ENCODE measurements around the gene MAST3. TPM values are rescaled to one million over a fixed set of nuclear protein-coding genes. Genes with fewer than 3 reads are reported as not detected.

The MAST3 gene
- total RNA-seq, 2 experiments from 2014 or later, result 17.4 to 20.1 TPM

DNA sequence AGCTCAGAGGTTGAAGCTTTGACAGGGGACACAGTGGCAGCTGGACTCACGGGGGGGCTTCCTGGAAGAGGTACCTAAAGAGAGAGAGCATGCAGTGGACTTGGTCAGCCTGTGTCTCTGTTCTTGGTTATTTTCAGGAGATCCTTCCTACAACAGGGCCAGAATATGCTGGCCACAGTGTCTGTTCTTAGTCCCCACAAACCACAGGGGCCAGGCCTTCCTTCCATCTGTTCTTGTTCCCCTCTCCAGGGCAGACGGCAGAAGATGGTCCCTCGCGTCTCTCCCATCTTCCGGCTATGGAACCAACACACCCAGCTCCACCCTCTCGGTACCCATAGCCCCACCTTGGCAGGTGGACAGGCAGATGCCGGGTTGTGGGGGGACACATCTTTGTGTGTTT, 24.8 kb downstream of the MAST3 start:
- no peak overlapping the region for H3K4me3 Mint-ChIP-seq
- POLR2A ChIA-PET, result no interaction called here
- CTCF ChIA-PET, result interaction anchor here (0.9 kb wide), 1 partner anchor 29 kb away, joined by 3 read pairs; no protein-coding TSS in a partner anchor

GRCh38 chr19:18122860-18123795, 25.6 kb downstream of the MAST3 start:
- Mint-ChIP-seq H3K36me3 (ENCODE audit: low read depth) (peaks cover 25% of the 10 kb centered on the region), H3K4me1 (peaks cover 28% of the 10 kb centered on the region), H3K27me3 (no peaks in the 10 kb centered on the region), H3K9me3 (ENCODE audit: low read depth) (no peaks in the 10 kb centered on the region), H3K4me3 (no peak overlapping the region), H3K27ac (no peak overlapping the region)
- POLR2A ChIA-PET, result no interaction called here
- ATAC-seq (no peak), DNase-seq (no peak)
- CTCF ChIA-PET, result interaction anchor here (0.9 kb wide), 1 partner anchor 29 kb away, joined by 3 read pairs; no protein-coding TSS in a partner anchor
- intact Hi-C loops (cut with DNase I, micrococcal nuclease), result no loop called here

More for the DNA sequence above, 24.8 kb downstream of the MAST3 start:
- no peaks in the 10 kb centered on the region for H3K9me3 Mint-ChIP-seq (ENCODE audit: low read depth)
- peaks cover 25% of the 10 kb centered on the region for H3K36me3 Mint-ChIP-seq (ENCODE audit: low read depth)
- DNase-seq (no peak), ATAC-seq (no peak)
- no peaks in the 10 kb centered on the region for H3K27me3 Mint-ChIP-seq
- H3K4me1 Mint-ChIP-seq, result peaks cover 31% of the 10 kb centered on the region
- intact Hi-C loops (cut with DNase I, micrococcal nuclease), result no loop called here
- no peak overlapping the region for H3K27ac Mint-ChIP-seq

GRCh38 chr19:18123819-18124218, 26.2 kb downstream of the MAST3 start:
- Mint-ChIP-seq H3K27me3 (no peaks in the 10 kb centered on the region), H3K4me3 (no peak overlapping the region), H3K27ac (no peak overlapping the region), H3K36me3 (ENCODE audit: low read depth) (peaks cover 31% of the 10 kb centered on the region), H3K9me3 (ENCODE audit: low read depth) (no peaks in the 10 kb centered on the region), H3K4me1 (peaks cover 21% of the 10 kb centered on the region)
- ChIA-PET POLR2A (no interaction called here), CTCF (no interaction called here)
- intact Hi-C loops (cut with DNase I, micrococcal nuclease), result no loop called here
- ATAC-seq (no peak), DNase-seq (no peak)

GRCh38 chr19:18126097-18126496, 28.5 kb downstream of the MAST3 start:
- intact Hi-C loops (cut with DNase I, micrococcal nuclease), result no loop called here
- Mint-ChIP-seq H3K4me1 (peaks cover 2% of the 10 kb centered on the region), H3K4me3 (no peak overlapping the region), H3K9me3 (ENCODE audit: low read depth) (no peaks in the 10 kb centered on the region), H3K27ac (no peak overlapping the region), H3K27me3 (no peaks in the 10 kb centered on the region), H3K36me3 (ENCODE audit: low read depth) (peaks cover 35% of the 10 kb centered on the region)
- DNase-seq, result no peak
- POLR2A ChIA-PET, result no interaction called here
- CTCF ChIA-PET, result no interaction called here
- no peak for ATAC-seq

DNA sequence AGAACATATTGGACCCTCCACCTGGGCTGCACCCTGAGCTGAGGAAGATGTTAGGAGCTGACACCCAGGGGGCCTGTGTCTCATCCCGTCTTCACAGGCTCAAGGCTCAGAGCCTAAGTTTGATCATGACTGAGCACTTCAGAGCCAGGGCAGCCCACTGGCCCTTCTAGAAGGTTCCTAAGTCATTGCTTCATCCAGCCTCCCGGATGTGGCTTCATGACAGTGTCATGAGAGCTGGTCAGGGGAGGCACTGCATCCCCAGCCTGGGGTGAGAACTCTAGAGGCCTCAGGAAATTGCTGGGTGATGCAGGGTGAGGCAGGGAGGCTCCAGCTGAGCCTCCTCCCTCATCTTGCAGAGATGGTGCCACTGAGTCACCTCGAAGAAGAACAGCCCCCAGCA, 30.5 kb downstream of the MAST3 start:
- POLR2A ChIA-PET, result no interaction called here
- Mint-ChIP-seq H3K36me3 (ENCODE audit: low read depth) (peaks cover 41% of the 10 kb centered on the region), H3K27me3 (no peaks in the 10 kb centered on the region), H3K9me3 (ENCODE audit: low read depth) (no peaks in the 10 kb centered on the region), H3K27ac (no peak overlapping the region), H3K4me3 (no peak overlapping the region), H3K4me1 (no peaks in the 10 kb centered on the region)
- CTCF ChIA-PET, result no interaction called here
- peak; percentile 68 for ATAC-seq
- peak; percentile 18 for DNase-seq
- intact Hi-C loops (cut with DNase I, micrococcal nuclease), result no loop called here

DNA sequence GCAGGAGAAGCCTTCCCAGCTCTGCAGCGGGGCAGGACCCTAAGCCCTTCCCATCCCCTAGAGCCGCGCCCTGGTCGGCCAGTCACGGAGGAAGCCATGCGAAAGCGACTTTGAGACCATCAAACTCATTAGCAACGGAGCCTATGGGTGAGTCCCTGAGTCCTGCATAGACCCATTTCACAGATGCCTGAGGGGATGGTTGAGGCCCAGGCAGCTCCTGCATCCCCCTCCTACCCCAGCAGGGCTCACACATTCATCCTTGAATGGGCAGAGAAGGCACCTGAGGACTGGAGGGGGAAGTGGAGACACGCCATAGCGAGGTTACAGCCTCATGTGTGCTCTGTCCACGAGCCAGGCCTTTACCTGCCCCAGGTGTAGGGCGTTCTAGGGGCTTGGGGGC, 31.2 kb downstream of the MAST3 start:
- Mint-ChIP-seq H3K4me1 (no peaks in the 10 kb centered on the region), H3K27ac (no peak overlapping the region), H3K36me3 (ENCODE audit: low read depth) (peaks cover 36% of the 10 kb centered on the region), H3K27me3 (no peaks in the 10 kb centered on the region), H3K9me3 (ENCODE audit: low read depth) (no peaks in the 10 kb centered on the region), H3K4me3 (no peak overlapping the region)
- ChIA-PET POLR2A (interaction anchor here (0.6 kb wide), 2 partner anchors 24 to 192 kb away, joined by 3 to 4 read pairs; partner anchors contain the start of gene PIK3R2), CTCF (no interaction called here)
- DNase-seq, result no peak
- intact Hi-C loops (cut with DNase I, micrococcal nuclease), result no loop called here
- ATAC-seq, result no peak

DNA sequence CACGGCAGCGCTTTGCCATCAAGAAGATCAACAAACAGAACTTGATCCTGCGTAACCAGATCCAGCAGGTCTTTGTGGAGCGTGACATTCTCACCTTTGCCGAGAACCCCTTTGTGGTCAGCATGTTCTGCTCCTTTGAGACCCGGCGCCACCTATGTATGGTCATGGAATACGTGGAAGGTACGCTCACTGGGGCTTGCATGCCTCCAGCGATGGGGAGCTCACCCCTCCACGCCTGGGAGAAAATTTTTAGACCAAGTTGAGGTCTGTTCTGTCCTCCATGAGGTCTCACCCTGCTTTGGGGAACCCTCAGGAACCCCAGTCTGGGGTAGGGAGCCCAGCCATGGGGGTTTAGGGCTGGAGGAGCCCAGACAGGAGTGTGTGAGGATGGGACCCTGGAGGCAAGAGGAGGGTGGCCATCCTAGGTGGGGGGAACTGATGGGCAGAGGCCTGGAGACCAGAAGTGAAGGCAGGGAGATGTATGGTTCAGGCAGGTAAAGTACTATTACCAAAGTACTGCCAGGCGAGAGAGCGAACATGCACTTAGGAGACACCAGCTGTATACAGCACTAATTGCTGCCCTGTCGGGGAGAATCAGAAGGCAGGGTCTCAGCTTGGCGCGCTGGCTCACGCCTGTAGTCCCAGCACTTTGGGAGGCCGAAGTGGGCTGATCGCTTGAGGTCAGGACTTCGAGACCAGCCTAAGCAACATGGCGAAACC, 33.1 kb downstream of the MAST3 start:
- Mint-ChIP-seq H3K4me1 (no peaks in the 10 kb centered on the region), H3K36me3 (ENCODE audit: low read depth) (peaks cover 33% of the 10 kb centered on the region), H3K27me3 (no peaks in the 10 kb centered on the region), H3K9me3 (ENCODE audit: low read depth) (no peaks in the 10 kb centered on the region), H3K27ac (no peak overlapping the region), H3K4me3 (no peak overlapping the region)
- ATAC-seq (no peak), DNase-seq (no peak)
- CTCF ChIA-PET, result interaction anchor here (0.6 kb wide), 1 partner anchor 19 kb away, joined by 3 read pairs; no protein-coding TSS in a partner anchor
- POLR2A ChIA-PET, result no interaction called here
- intact Hi-C loops (cut with DNase I, micrococcal nuclease), result no loop called here

GRCh38 chr19:18131841-18132596, 34.4 kb downstream of the MAST3 start:
- POLR2A ChIA-PET, result no interaction called here
- intact Hi-C loops (cut with DNase I, micrococcal nuclease), result no loop called here
- Mint-ChIP-seq H3K36me3 (ENCODE audit: low read depth) (peaks cover 37% of the 10 kb centered on the region), H3K9me3 (ENCODE audit: low read depth) (no peaks in the 10 kb centered on the region), H3K27ac (no peak overlapping the region), H3K27me3 (no peaks in the 10 kb centered on the region), H3K4me3 (no peak overlapping the region), H3K4me1 (no peaks in the 10 kb centered on the region)
- CTCF ChIA-PET, result no interaction called here
- ATAC-seq (peak; percentile 53), DNase-seq (peak; percentile 46)

DNA sequence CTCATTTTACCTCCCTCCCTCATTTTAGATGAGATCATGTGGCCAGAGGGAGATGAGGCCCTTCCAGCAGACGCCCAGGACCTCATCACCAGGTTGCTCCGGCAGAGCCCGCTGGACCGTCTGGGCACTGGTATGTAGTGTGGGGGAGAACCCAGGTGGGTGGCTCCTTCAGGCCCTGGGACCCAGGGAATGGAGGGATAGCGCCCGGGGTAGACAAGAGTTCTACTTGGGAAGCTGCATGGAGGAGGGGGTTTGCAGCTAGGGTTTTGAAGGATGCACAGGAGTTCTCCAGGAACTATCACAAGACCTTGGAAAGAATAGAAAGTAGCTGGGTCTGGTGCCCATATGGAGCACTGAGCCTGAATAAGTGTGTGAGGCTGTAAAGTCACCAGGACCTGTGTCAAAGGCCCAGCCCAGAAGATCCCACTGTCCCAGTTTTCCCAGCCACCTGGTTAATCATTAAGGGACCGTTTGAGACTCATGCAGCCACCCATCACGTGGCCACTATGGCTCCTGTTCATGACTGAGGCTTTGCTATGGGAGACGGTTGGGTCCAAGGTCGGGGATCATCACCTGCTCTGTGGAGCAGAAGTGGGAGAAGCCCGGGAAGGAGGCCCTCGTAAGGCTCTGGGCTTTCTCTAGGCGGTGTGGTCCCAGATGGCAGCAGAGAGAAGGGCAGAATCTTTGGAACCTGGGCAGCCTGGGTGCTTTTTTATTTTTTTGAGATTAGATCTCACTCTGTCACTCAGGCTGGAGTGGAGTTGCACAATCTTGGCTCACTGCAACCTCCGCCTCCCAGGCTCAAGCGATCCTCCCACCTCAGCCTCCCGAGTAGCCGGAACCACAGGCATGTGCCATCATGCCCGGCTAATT, 38.4 kb downstream of the MAST3 start:
- peaks cover 36% of the 10 kb centered on the region for H3K36me3 Mint-ChIP-seq (ENCODE audit: low read depth)
- no peak for DNase-seq
- no peak overlapping the region for H3K4me3 Mint-ChIP-seq
- H3K27me3 Mint-ChIP-seq, result no peaks in the 10 kb centered on the region
- H3K27ac Mint-ChIP-seq, result no peak overlapping the region
- intact Hi-C loops (cut with DNase I, micrococcal nuclease), result no loop called here
- ChIA-PET CTCF (no interaction called here), POLR2A (no interaction called here)
- no peak for ATAC-seq
- H3K9me3 Mint-ChIP-seq (ENCODE audit: low read depth), result no peaks in the 10 kb centered on the region
- H3K4me1 Mint-ChIP-seq, result no peaks in the 10 kb centered on the region

- Mint-ChIP-seq H3K4me1 (no peaks in the 10 kb centered on the region), H3K27me3 (no peaks in the 10 kb centered on the region), H3K36me3 (ENCODE audit: low read depth) (peaks cover 31% of the 10 kb centered on the region), H3K27ac (no peak overlapping the region), H3K4me3 (no peak overlapping the region), H3K9me3 (ENCODE audit: low read depth) (no peaks in the 10 kb centered on the region)
- DNase-seq (no peak), ATAC-seq (no peak)
- POLR2A ChIA-PET, result no interaction called here
- intact Hi-C loops (cut with DNase I, micrococcal nuclease), result no loop called here
- CTCF ChIA-PET, result interaction anchor here (1.0 kb wide), 1 partner anchor 113 kb away, joined by 3 read pairs; no protein-coding TSS in a partner anchor
Measured at GRCh38 chr19:18137242-18137641, 39.7 kb downstream of the MAST3 start.
